Colon (tissue), 2 donors: ENCODE results near the gene SLIT2.

Experiments
- FAIRE-seq: peaks from 2 replicates; lab custom pipeline; 2012; peaks lifted over from hg19 to GRCh38; lab: Jason Lieb, UNC
- donor health status: control.
- donor health status: control.

Gene SLIT2

GRCh38 chr4:20251796-20252655 is at the start of gene SLIT2:
Gene SLIT2, plus strand, starts transcription at chr4:20251905. Its CDS starts 1,911 bp downstream, at chr4:20253816.
- no peak for FAIRE-seq

- FAIRE-seq, result no peak
Observed at GRCh38 chr4:20203508-20203907, 48.2 kb upstream of the SLIT2 start.

GRCh38 chr4:20217521-20217920 is 34.2 kb upstream of the SLIT2 start:
- no peak for FAIRE-seq

- FAIRE-seq, result no peak
Observed at GRCh38 chr4:20217951-20218350, 33.8 kb upstream of the SLIT2 start.

- no peak for FAIRE-seq
Observed at GRCh38 chr4:20219521-20219920, 32.2 kb upstream of the SLIT2 start.

GRCh38 chr4:20237894-20238537 is 13.7 kb upstream of the SLIT2 start:
- no peak for FAIRE-seq

GRCh38 chr4:20248155-20248558 is 3.5 kb upstream of the SLIT2 start:
- FAIRE-seq, result peak; percentile 5

GRCh38 chr4:20249333-20249732 is 2.4 kb upstream of the SLIT2 start:
- FAIRE-seq, result no peak

- no peak for FAIRE-seq
Observed at GRCh38 chr4:20251031-20251795, 492 bp upstream of the SLIT2 start.

- FAIRE-seq, result no peak
Observed at GRCh38 chr4:20252656-20253282, 1.1 kb downstream of the SLIT2 start.

- no peak for FAIRE-seq
Observed at GRCh38 chr4:20253283-20253734, 1.6 kb downstream of the SLIT2 start.

- FAIRE-seq, result no peak
Observed at GRCh38 chr4:20253735-20254409, 2.2 kb downstream of the SLIT2 start.

GRCh38 chr4:20254511-20255250 is 3.0 kb downstream of the SLIT2 start:
- no peak for FAIRE-seq

- FAIRE-seq, result no peak
Observed at GRCh38 chr4:20255251-20255586, 3.5 kb downstream of the SLIT2 start.

GRCh38 chr4:20255823-20256222 is 4.1 kb downstream of the SLIT2 start:
- no peak for FAIRE-seq

- no peak for FAIRE-seq
Observed at GRCh38 chr4:20256381-20256881, 4.7 kb downstream of the SLIT2 start.

- FAIRE-seq, result no peak
Observed at GRCh38 chr4:20259707-20260106, 8.0 kb downstream of the SLIT2 start.

GRCh38 chr4:20260821-20261220 is 9.1 kb downstream of the SLIT2 start:
- no peak for FAIRE-seq

- no peak for FAIRE-seq
Observed at GRCh38 chr4:20262221-20262620, 10.5 kb downstream of the SLIT2 start.

- no peak for FAIRE-seq
Observed at GRCh38 chr4:20264688-20265087, 13.0 kb downstream of the SLIT2 start.

GRCh38 chr4:20265726-20266125 is 14.0 kb downstream of the SLIT2 start:
- no peak for FAIRE-seq
